Measurements from ENCODE around the gene FSIP1. TPM values are rescaled to one million over a fixed set of nuclear protein-coding genes. Genes with fewer than 3 reads are reported as not detected.

Gene FSIP1
- total RNA-seq, 2 donors from 2014 or later = 4.1 to 5.3 TPM

DNA sequence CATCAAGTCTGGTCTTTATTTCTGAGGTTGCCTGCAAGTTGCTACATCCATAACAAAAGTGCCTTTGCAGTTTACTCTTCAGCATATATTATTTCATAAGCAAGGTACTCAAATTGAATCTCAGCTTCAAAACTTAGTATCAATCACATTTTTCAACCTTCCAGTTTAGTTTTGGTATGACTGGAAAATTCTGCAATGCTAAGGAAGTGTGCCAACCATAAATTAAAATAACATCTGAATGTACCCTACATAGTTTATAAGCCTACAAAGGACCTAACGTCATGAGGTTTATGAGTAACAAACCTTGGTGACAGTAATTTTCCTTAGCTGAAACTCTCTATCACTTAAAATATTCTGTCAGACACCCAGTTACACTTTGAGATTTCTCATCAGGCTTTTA, 138.9 kb downstream of the FSIP1 start:
- Histone ChIP-seq H3K4me1 (no peaks in the 10 kb centered on the region), H3K4me3 (no peak overlapping the region), H3K9ac (ENCODE audit: low read depth in 2 of 2, low read length in 2 of 2) (no peak overlapping the region), H3K27ac (no peak overlapping the region), H3K36me3 (no peaks in the 10 kb centered on the region), H3K9me3 (no peaks in the 10 kb centered on the region), H3K27me3 (no peaks in the 10 kb centered on the region)
- intact Hi-C loops (cut with DNase I) = no loop called here
- DNase-seq = no peak
- TF ChIP-seq, protein P1, sequence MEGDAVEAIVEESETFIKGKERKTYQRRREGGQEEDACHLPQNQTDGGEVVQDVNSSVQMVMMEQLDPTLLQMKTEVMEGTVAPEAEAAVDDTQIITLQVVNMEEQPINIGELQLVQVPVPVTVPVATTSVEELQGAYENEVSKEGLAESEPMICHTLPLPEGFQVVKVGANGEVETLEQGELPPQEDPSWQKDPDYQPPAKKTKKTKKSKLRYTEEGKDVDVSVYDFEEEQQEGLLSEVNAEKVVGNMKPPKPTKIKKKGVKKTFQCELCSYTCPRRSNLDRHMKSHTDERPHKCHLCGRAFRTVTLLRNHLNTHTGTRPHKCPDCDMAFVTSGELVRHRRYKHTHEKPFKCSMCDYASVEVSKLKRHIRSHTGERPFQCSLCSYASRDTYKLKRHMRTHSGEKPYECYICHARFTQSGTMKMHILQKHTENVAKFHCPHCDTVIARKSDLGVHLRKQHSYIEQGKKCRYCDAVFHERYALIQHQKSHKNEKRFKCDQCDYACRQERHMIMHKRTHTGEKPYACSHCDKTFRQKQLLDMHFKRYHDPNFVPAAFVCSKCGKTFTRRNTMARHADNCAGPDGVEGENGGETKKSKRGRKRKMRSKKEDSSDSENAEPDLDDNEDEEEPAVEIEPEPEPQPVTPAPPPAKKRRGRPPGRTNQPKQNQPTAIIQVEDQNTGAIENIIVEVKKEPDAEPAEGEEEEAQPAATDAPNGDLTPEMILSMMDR (IDR thresholded peaks at IDR 0.05) = no peak

DNA sequence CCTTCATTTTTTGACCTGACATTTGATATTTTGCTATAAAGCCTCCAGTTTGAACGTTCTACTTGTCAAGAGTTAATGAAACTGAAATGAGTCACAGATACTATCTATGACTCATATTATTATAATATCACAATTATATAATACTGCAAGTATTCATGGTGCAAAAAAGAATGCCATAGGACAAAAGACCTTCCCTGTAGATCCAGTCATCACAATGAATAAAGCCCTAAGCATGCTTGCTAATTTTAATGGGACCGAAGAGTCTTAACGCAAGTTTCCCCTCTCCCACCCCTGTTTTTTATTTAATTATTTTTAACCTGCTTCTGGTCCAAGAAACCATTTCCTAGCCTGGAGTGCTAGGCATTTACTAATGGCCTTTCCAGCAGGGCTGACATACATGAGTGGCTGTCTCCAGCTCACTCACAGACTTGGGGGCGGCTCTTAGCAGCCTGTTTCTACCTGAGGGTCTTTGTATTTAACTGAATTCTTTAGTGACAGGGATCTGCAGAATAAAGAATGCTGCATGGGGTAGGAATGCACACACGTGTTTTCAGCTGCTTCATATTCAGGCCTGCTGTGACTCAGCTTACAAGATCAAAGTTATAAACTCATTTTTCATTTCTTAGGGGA, 140.5 kb downstream of the FSIP1 start:
- H3K9me3 ChIP-seq = no peaks in the 10 kb centered on the region
- no peaks in the 10 kb centered on the region for H3K4me1 ChIP-seq
- intact Hi-C loops (cut with DNase I) = no loop called here
- H3K27ac ChIP-seq = peak overlapping the region; percentile 48
- TF ChIP-seq, protein P1 (IDR thresholded peaks at IDR 0.05) = no peak
- no peak overlapping the region for H3K4me3 ChIP-seq
- H3K9ac ChIP-seq (ENCODE audit: low read depth in 2 of 2, low read length in 2 of 2) = no peak overlapping the region
- no peak for DNase-seq
- H3K36me3 ChIP-seq = no peaks in the 10 kb centered on the region
- H3K27me3 ChIP-seq = no peaks in the 10 kb centered on the region

DNA sequence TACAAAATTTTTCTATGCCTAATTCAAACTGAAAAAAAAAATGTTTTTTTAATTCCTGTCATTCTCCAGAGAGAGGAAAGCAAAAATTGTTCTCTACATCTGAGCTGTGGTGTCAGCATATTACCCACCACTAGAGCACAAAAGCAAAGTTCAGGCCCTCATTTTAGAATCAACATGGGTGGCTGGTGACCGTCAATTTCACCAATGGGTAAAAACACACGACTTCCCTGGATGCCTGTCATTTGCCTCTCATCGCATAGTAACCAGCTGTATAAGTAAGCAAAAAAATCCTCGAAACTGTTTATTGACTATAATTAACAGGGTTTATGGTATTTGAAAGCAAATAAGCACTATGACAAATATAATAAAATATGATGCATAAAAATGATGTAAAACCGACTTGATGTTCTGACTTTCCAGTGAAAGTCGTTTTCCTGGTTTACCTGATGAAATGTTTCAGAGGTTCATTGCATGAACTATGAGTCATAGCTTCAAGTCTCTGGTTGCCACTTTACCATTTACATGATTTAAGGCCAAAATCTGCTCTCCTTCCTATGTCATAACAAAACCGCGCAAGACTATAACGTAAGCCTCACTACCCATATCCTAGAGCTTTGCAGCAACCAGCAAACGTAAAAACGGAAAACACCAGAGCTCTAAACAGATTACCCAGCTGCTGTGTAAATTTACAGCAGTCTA, 141.3 kb downstream of the FSIP1 start:
- no peaks in the 10 kb centered on the region for H3K27me3 ChIP-seq
- H3K9ac ChIP-seq (ENCODE audit: low read depth in 2 of 2, low read length in 2 of 2) = peak overlapping the region in 1 of 2 donors; percentile 9
- no peaks in the 10 kb centered on the region for H3K36me3 ChIP-seq
- H3K4me1 ChIP-seq = no peaks in the 10 kb centered on the region
- intact Hi-C loops (cut with DNase I) = no loop called here
- H3K27ac ChIP-seq = peak overlapping the region; percentile 48
- peak; percentile 60 for DNase-seq
- H3K4me3 ChIP-seq = no peak overlapping the region
- no peaks in the 10 kb centered on the region for H3K9me3 ChIP-seq
- TF ChIP-seq, protein P1 (IDR thresholded peaks at IDR 0.05) = peak; percentile 21

DNA sequence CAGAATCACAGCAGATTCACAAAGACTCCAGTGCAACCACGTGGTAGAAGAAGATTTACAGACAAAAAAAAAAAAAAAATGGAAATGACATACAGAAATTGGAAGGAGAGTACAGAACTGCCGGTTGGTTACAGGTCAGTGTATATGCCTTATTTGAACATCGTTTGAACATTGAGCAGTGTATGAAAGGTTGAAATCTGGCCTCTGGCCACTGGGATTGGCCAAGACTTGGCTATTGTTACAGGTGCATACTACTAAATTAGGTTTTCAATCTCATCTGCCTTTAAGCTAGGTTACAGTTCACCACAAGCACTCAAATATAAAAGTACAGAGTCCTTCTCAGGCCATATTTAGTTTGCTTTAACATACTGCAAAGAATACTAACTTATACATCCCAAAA, 142.0 kb downstream of the FSIP1 start:
- H3K9ac ChIP-seq (ENCODE audit: low read depth in 2 of 2, low read length in 2 of 2) = peak overlapping the region in 1 of 2 donors; percentile 41
- H3K4me3 ChIP-seq = no peak overlapping the region
- H3K4me1 ChIP-seq = no peaks in the 10 kb centered on the region
- H3K27me3 ChIP-seq = no peaks in the 10 kb centered on the region
- no peaks in the 10 kb centered on the region for H3K9me3 ChIP-seq
- H3K36me3 ChIP-seq = no peaks in the 10 kb centered on the region
- TF ChIP-seq, protein P1 (IDR thresholded peaks at IDR 0.05) = no peak
- intact Hi-C loops (cut with DNase I) = no loop called here
- DNase-seq = peak; percentile 67
- peak overlapping the region; percentile 48 for H3K27ac ChIP-seq

DNA sequence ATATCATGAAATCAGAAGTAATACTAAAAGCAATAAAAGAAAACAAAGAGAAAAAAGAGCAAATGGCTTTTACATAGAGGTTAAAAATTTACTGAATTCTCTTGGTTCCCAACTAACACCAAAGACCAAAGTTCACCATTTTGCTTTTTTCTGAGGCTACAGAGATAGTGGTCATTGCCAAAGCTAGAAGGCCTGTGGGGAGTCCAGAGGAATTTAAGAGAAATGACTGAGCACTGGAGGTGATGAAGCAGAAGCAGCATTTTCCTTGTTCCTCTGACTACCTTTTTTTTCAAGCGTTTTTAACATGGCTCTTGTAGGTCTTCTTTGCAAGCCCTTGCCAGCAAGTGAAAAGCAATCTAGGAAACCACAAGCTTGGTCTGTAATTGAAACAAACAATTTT, 143.6 kb downstream of the FSIP1 start:
- Histone ChIP-seq H3K4me1 (no peaks in the 10 kb centered on the region), H3K4me3 (no peak overlapping the region), H3K27me3 (no peaks in the 10 kb centered on the region), H3K9me3 (no peaks in the 10 kb centered on the region), H3K36me3 (no peaks in the 10 kb centered on the region), H3K27ac (no peak overlapping the region), H3K9ac (ENCODE audit: low read depth in 2 of 2, low read length in 2 of 2) (no peak overlapping the region)
- intact Hi-C loops (cut with DNase I) = no loop called here
- no peak for DNase-seq
- TF ChIP-seq, protein P1 (IDR thresholded peaks at IDR 0.05) = no peak

Measured in colonic mucosa (tissue), 4 donors.